SH-SY5Y (cell line): ENCODE data around the gene RPS17.

Experiments
- GATA2 ChIP-seq: IDR thresholded peaks from 2 replicates; pipeline ENCODE4 v1.6.1; 2011; ENCODE audit warnings: mild to moderate bottlenecking, low read depth, low read length
- GATA3 ChIP-seq: IDR thresholded peaks from 2 replicates; pipeline ENCODE4 v1.6.1; 2011; ENCODE audit warnings: low read depth, mild to moderate bottlenecking, low read length, moderate library complexity

- TF ChIP-seq GATA3 (no peak), GATA2 (no peak)
Measured at GRCh38 chr15:82532383-82532990, 7.8 kb downstream of the RPS17 start.
